GM18526 (cell line): ENCODE data around the gene COX6B2.

ENCODE experiments used
- POLR2A ChIP-seq: IDR thresholded peaks from 3 replicates; pipeline ENCODE4 v1.6.1; 2011; ENCODE audit not compliant: insufficient read length; ENCODE audit errors: extremely low read depth

Gene COX6B2

GRCh38 chr19:55354698-55355212, at the start of gene COX6B2:
Gene COX6B2 (minus strand): TSS chr19:55354719. CDS start chr19:55354521, 198 bp downstream.
- TF ChIP-seq POLR2A: no peak

- TF ChIP-seq POLR2A: no peak
Measured at GRCh38 chr19:55402509-55402908, 48.0 kb upstream of the COX6B2 start.

GRCh38 chr19:55400281-55401087, 46.0 kb upstream of the COX6B2 start:
- no peak for TF ChIP-seq POLR2A

- TF ChIP-seq POLR2A: no peak
Measured at GRCh38 chr19:55398200-55398925, 43.8 kb upstream of the COX6B2 start.

- no peak for TF ChIP-seq POLR2A
Measured at GRCh38 chr19:55392820-55393761, 38.6 kb upstream of the COX6B2 start.

- no peak for TF ChIP-seq POLR2A
Measured at GRCh38 chr19:55391702-55392615, 37.4 kb upstream of the COX6B2 start.

- no peak for TF ChIP-seq POLR2A
Measured at GRCh38 chr19:55391191-55391670, 36.7 kb upstream of the COX6B2 start.

GRCh38 chr19:55390461-55390880, 36.0 kb upstream of the COX6B2 start:
- TF ChIP-seq POLR2A: no peak

- TF ChIP-seq POLR2A: peak; percentile 13
Measured at GRCh38 chr19:55389386-55390317, 35.1 kb upstream of the COX6B2 start.

GRCh38 chr19:55387736-55388497, 33.4 kb upstream of the COX6B2 start:
- no peak for TF ChIP-seq POLR2A

GRCh38 chr19:55386493-55386971, 32.0 kb upstream of the COX6B2 start:
- TF ChIP-seq POLR2A: no peak
